C1 segment of cervical spinal cord (tissue), 14 donors: Measurements from ENCODE around the gene TSPYL6.
A peak's percentile ranks its signal among the peaks of the same experiment; 100 is the strongest.

Experiments used
- DNase-seq, 14 donors: peaks; one replicate each; lab custom pipeline; 2025; lab: John Stamatoyannopoulos, UW

Gene TSPYL6

GRCh38 chr2:54258166-54258565, 2.1 kb upstream of the TSPYL6 start:
- no peak for DNase-seq

- no peak for DNase-seq
These were observed 569 bp downstream of the TSPYL6 start for GRCh38 chr2:54255230-54256090.

DNA sequence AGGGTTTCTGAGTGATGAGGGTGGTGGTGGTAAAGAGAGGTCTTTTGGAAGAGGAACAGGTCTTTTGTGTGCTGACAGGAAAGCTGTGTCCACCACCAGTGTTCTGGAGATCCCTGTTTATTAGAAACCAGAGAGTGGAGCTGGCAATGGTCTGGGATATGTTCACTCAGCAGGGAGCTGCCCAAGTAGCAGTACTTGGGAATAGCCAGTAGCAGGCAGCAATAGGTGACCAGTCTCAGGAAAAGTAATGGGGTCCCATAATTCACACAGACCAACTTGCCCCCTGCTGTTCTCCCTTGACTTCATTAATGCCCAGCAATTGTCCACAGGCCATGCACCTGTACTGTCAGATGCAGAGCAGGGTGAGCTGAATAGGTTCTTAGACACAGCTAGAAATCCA, 1.8 kb downstream of the TSPYL6 start:
- DNase-seq = no peak

GRCh38 chr2:54249629-54250028, 6.4 kb downstream of the TSPYL6 start:
- DNase-seq = no peak

DNA sequence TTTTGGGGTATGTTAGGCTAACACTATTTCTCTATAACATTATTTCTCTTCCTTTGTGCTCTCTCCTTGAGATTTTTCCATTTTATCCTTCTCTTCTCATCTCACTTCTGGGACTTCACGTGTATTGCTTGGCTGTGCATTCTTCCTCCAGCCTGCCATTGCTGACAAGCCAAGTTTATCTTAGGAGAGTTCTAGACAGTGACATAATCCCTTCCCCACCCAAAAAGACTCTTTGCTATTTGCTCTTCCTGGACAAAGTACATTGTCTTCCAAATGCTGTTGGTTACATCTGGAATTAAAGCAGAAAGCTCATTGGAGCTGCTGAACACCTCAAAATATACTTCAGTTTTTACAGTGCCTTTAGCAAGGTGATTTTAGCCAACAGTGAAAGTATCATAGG, 8.9 kb downstream of the TSPYL6 start:
- DNase-seq = no peak

DNA sequence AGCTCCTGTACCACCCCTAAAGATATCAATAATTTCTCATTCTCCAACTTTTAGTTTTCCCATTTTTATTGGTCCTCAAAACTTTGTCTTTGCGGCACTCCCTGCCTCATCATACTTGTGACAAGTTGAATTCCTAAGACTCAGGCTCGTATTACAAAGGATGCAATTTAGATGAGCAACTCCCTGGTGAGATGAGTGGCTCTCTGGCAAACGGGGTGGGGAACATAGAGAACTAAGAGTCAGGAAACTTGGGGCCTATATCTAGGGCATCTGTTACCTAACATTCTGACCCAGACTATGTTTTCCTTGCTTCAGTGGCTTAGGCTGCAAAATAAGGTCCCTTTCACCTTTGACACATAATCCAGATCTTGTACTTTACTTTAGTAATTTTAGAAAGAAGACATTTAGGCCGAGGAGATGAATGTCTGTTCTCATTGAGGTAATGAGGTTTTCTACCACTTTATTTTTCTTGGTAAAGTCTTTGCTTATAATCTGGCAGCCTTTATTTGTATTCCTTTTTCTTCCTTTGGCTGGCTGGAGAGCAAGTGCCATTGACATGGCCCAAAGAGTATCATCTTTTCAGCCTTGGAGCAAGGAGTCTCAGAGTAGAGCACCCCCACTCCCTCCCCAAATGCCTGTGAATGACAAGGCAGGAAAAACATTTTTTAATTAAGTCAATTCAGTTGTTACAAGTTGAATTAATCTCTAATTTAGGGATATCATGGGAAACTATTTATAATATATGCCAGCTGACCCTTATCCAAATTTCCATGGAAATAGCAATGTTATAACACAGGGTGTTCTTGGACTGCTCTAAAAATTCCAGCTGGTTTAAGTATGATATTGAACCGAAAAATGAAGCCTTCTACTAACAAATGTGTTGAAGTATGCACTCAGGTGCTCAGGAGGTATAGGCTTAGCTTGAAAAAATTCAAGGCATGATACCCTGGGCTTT, 15.2 kb downstream of the TSPYL6 start:
- no peak for DNase-seq

DNA sequence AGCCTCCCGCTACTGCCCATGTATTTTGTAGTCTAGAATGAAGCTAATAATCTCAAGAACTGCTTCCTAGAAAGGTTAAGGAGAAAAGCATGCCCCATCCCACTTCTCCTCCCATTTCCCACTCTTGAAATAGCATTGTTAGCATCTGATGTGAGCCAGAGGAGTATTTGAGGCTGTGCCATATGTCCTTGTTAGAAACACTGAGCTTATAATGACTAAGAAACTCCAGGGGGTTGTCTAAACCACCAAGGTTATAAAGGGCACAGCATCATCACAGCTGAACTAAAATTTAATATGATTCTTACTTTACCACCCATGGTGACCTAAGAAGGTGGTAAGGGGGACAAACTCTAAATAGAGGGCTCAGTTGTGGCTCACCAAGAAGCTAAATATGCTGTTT, 16.6 kb downstream of the TSPYL6 start:
- DNase-seq = no peak

DNA sequence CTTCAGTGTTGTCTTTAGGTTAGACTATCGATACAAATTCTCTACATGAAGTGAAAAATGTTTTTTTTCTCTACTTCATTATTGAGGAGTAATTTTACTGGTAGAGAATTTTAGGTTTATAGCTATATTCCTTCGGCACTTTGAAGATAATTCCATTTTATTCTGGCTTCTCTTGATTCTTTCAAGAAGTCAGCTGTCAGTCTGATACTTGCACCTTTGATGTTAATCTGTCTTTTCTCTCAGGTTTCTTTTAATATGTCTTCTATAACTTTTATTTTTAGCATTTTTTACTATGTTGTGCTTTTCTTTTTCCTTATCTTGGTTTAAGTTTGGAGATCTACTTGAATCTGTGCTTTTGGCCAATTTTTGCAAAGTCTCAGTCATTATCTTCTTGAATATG, 18.6 kb downstream of the TSPYL6 start:
- DNase-seq = no peak

- DNase-seq = no peak
These were observed 22.0 kb downstream of the TSPYL6 start for GRCh38 chr2:54233832-54234649.

GRCh38 chr2:54228945-54229344, 27.1 kb downstream of the TSPYL6 start:
- no peak for DNase-seq

GRCh38 chr2:54227798-54228197, 28.2 kb downstream of the TSPYL6 start:
- DNase-seq = no peak

DNA sequence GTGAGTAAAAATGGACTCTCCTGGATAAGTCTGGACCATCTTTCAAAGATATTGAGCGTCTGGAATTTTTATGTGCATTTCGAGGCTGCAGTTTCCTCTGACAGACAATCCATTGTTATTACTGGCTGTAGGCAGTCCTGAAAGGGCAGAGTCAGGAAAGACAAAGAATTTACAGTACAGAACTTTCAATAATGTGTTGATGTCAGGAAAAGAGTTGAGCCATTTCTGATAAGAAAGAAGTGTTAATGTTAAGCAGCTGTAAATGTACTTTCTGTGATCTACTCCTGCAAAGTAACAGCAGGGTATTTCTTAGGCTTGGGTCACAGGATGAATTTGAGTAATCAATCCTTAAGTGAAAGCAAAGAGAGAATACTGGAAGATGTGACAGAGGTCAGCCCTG, 29.8 kb downstream of the TSPYL6 start:
- DNase-seq = no peak

GRCh38 chr2:54224997-54225396, 31.0 kb downstream of the TSPYL6 start:
- peak in 1 of 14 donors; percentile 7 for DNase-seq

DNA sequence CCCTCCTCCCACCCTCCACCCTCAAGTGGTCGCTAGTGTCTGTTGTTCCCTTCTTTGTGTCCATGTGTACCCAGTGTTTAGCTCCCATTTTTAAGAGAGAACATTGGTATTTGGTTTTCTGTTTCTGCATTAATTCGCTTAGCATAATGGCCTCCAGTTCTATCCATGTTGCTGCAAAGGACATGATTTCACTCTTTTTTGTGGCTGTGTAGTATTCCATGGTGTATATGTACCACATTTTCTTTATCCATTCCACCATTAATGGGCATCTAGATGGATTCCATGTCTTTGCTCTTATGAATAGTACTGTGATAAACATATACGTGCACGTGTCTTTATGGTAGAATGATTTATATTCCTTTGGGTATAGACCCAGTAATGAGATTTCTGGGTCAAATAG, 42.9 kb downstream of the TSPYL6 start:
- DNase-seq = no peak

DNA sequence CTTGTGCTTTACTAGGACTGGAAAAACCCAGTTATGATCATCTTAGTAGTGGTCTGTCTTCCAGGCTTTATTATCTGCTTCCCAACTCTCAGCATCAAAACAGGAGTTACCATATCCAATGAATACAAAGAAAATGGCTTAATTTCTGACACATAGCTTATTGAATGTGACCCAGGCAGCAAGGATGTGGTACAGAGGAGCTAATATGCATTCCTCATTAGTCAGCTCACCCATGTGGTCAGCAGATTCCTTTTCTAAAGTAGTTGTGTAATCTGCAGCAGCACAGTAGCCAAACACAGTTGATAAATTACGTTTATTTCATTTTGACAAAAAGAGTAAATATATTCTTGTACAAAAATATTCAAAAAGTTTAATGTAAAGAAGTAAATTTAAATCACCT, 43.6 kb downstream of the TSPYL6 start:
- DNase-seq = no peak

GRCh38 chr2:54209379-54209778, 46.6 kb downstream of the TSPYL6 start:
- DNase-seq = no peak

GRCh38 chr2:54208364-54209240, 47.4 kb downstream of the TSPYL6 start:
- no peak for DNase-seq

DNA sequence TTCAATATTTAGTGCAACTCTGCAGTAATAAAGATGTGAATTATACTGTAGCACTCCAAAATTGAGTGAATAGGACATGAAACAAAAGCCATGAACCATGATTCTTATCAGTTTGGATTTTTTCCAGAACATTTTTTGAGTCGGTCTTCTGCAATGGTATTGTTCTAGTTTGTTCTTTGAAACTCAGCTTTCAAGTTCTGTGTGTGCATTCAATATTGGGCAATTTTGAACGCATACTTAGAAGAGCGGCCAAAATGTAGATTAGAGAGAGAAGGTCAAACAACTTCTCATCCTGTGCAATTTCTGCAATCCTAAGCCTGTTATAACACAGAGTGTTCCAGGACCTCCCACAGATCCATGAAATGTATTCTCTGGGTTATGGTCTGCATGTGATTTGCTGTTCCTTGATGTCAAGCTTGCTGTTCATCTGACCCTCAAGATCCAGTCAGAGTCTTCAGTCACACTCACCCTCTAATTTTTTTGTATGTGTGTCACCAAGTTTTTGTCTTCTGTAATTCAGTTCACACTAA, 48.3 kb downstream of the TSPYL6 start:
- DNase-seq = no peak

- DNase-seq = peak in 1 of 14 donors; percentile 11
These were observed 49.4 kb downstream of the TSPYL6 start for GRCh38 chr2:54206596-54206995.

- DNase-seq = no peak
These were observed 51.6 kb downstream of the TSPYL6 start for GRCh38 chr2:54204476-54204875.
